K562 (cell line): ENCODE results near the gene DTNBP1. TPM values are rescaled to one million over a fixed set of nuclear protein-coding genes. Genes with fewer than 3 reads are reported as not detected.

Experiments
- CREB1 ChIP-seq, 2 experiments: sonication (generic) in 1 of 2; formaldehyde crosslinking in 1 of 2; IDR thresholded peaks; 2 replicates each; pipeline versions ENCODE4 v1.6.1 to v1.8.0; 2012 to 2022; ENCODE audit warnings: inconsistent platforms in 1 of 2, mild to moderate bottlenecking in 1 of 2, missing genetic modification reagents in 1 of 2, moderate library complexity in 1 of 2
- ETV6 ChIP-seq, 3 experiments: fragments of 150-350 bp in 1 of 3; sonication (generic) in 1 of 3; formaldehyde crosslinking in 1 of 3; IDR thresholded peaks; 2 replicates each; pipeline versions ENCODE4 v1.6.1 to v1.8.0; 2014 to 2022; ENCODE audit warnings: borderline replicate concordance in 2 of 3, low read depth in 2 of 3, antibody characterized with exemption in 1 of 3, low read length in 1 of 3, mild to moderate bottlenecking in 1 of 3, missing genetic modification reagents in 1 of 3
- GTF2B ChIP-seq: IDR thresholded peaks from 2 replicates; pipeline ENCODE4 v1.6.1; 2011; ENCODE audit not compliant: insufficient read length; ENCODE audit errors: extremely low read depth
- HDAC1 ChIP-seq, 2 experiments: fragments of 450-650 bp; IDR thresholded peaks; 2 replicates each; pipeline ENCODE4 v1.6.1; 2016 to 2017; ENCODE audit warnings: inconsistent platforms in 1 of 2, mild to moderate bottlenecking in 1 of 2, moderate library complexity in 1 of 2
- HES1 ChIP-seq: fragments of 450-650 bp; IDR thresholded peaks from 2 replicates; pipeline ENCODE4 v1.6.1; 2016; ENCODE audit warnings: low read depth, mild to moderate bottlenecking, moderate library complexity
- ILF3 ChIP-seq: fragments of 450-650 bp; IDR thresholded peaks from 2 replicates; pipeline ENCODE4 v1.6.1; 2018; ENCODE audit warnings: antibody characterized with exemption, mild to moderate bottlenecking, moderate library complexity, borderline replicate concordance
- TFAM ChIP-seq: fragments of 250-450 bp; sonication (Bioruptor Pico); conservative IDR thresholded peaks from 2 replicates; pipeline ENCODE4 v1.5.0; 2021; ENCODE audit warnings: mild to moderate bottlenecking, moderate library complexity
- TRIM28 ChIP-seq: fragments of 450-650 bp; IDR thresholded peaks from 2 replicates; pipeline ENCODE4 v1.6.1; 2017
- USF1 ChIP-seq: sonication (generic); formaldehyde crosslinking; IDR thresholded peaks from 2 replicates; pipeline ENCODE4 v1.9.0; 2022; ENCODE audit warnings: mild to moderate bottlenecking, missing genetic modification reagents
- ZBTB26 ChIP-seq: fragments of 450-650 bp; formaldehyde crosslinking; IDR thresholded peaks from 2 replicates; pipeline ENCODE4 v1.4.0; 2022; ENCODE audit warnings: missing genetic modification characterization
- ZNF197 ChIP-seq: fragments of 200-800 bp; sonication (Bioruptor generic); IDR thresholded peaks from 2 replicates; pipeline ENCODE4 v1.6.1; 2016; ENCODE audit warnings: low read depth, missing genetic modification characterization, missing compliant biosample characterization
- ZNF395 ChIP-seq: fragments of 200-800 bp; sonication (Bioruptor generic); IDR thresholded peaks from 2 replicates; pipeline ENCODE4 v1.6.1; 2017; ENCODE audit warnings: missing genetic modification characterization, missing compliant biosample characterization
- ZNF512 ChIP-seq: IDR thresholded peaks from 2 replicates; pipeline ENCODE4 v1.6.1; 2016; ENCODE audit warnings: missing genetic modification characterization, missing compliant biosample characterization
- ZNF785 ChIP-seq: fragments of 250-450 bp; sonication (Bioruptor Pico); IDR thresholded peaks from 2 replicates; pipeline ENCODE4 v1.4.0; 2020; ENCODE audit warnings: mild to moderate bottlenecking
- polyA plus RNA-seq, 8 experiments: library from polyadenylated mRNA; depleted of rRNA in 4 of 8; stranded (reverse) in 5 of 8; unstranded in 3 of 8; fragments of >200 nt; fragmentation: Nextera tagmentation in 2 of 8; fragmentation: Illumina TruSeq in 1 of 8; extraction: Ambion mirVana in 2 of 8; extraction: Trizol in 1 of 8; gene quantifications; 2 replicates each; pipeline versions ENCODE4 v1.2.1 to v1.2.3, GENCODE V29; 2011 to 2014; ENCODE audit warnings: inconsistent platforms in 1 of 8, missing spikeins in 1 of 8
- total RNA-seq, 7 experiments: library from RNA; depleted of rRNA in 6 of 7; stranded (reverse); fragments of >200 nt in 6 of 7; fragmentation: Illumina TruSeq in 2 of 7; extraction: Trizol in 2 of 7; gene quantifications; 2 replicates each; pipeline versions ENCODE4 v1.2.1 to v1.2.3, GENCODE V29; 2011 to 2021; ENCODE audit warnings: low replicate concordance in 1 of 7

Gene DTNBP1
- total and polyA plus RNA-seq, 9 of the 15 experiments (the other 6 are each of a cell fraction or from before 2014, with no cell fraction given): 16.7 to 54.5 (median 21.4) TPM

- TF ChIP-seq USF1 (no peak), ZNF395 (CRISPR knock-in tag) (peak; percentile 61), TFAM (CRISPR knock-in tag) (no peak), ZNF785 (CRISPR knock-in tag) (no peak), ILF3 (no peak), TRIM28 (peak; percentile 39; the same call in 1 of the 2 replicates), ZBTB26 (no peak), ZNF512 (tag) (no peak), CREB1 (IDR thresholded peaks at IDR 0.05) (peak; percentile 21; the same call in 1 of the 2 replicates), CREB1 (CRISPR knock-in tag; IDR thresholded peaks at IDR 0.05) (no peak), ETV6 (IDR thresholded peaks at IDR 0.05; ENCODE audit: borderline replicate concordance in 1 of 2, low read depth in 2 of 2, low read length in 1 of 2) (no peak), ETV6 (CRISPR knock-in tag; IDR thresholded peaks at IDR 0.05; ENCODE audit: borderline replicate concordance) (no peak), HES1 (no peak), GTF2B (no peak), ZNF197 (CRISPR knock-in tag) (no peak; the same call in 1 of the 2 replicates), HDAC1 (IDR thresholded peaks at IDR 0.05) (peak in 1 of 2 experiments; percentile 69; a peak in 1 of 4 replicates)
These were observed 93.5 kb downstream of the DTNBP1 start (continued) for GRCh38 chr6:15569035-15569995.
